ENCODE measurements around the gene INSM1. TPM values are rescaled to one million over a fixed set of nuclear protein-coding genes. Genes with fewer than 3 reads are reported as not detected.

Gene INSM1
- not detected for total RNA-seq
- long read RNA-seq = 0 reads

GRCh38 chr20:20367575-20368417 lies at the start of gene INSM1:
Gene INSM1 (plus strand): TSS chr20:20368104. CDS start chr20:20368268, 164 bp downstream.
- no peak for DNase-seq
- Histone ChIP-seq H3K4me3 (peak within 1 kb of the TSS; percentile 32), H3K27ac (no peak within 1 kb of the TSS), H3K4me1 (peaks cover 26% of the 10 kb centered on the region), H3K27me3 (ENCODE audit: low read depth) (peaks cover 84% of the 10 kb centered on the region), H3K9me3 (no peaks in the 10 kb centered on the region), H3K36me3 (no peaks in the 10 kb centered on the region)
- TF ChIP-seq CTCF (IDR thresholded peaks at IDR 0.05) = no peak
- intact Hi-C loops (cut with DNase I) = no loop called here
- no peak for ATAC-seq

GRCh38 chr20:20318365-20319161 lies 49.3 kb upstream of the INSM1 start:
- H3K27me3 ChIP-seq (ENCODE audit: low read depth) = no peaks in the 10 kb centered on the region
- H3K27ac ChIP-seq = peak overlapping the region; percentile 58
- DNase-seq (no peak), ATAC-seq (peak in 1 of 2 donors; percentile 72)
- peaks cover 6% of the 10 kb centered on the region for H3K9me3 ChIP-seq
- intact Hi-C loops (cut with DNase I) = no loop called here
- peaks cover 6% of the 10 kb centered on the region for H3K4me1 ChIP-seq
- no peak for TF ChIP-seq CTCF (IDR thresholded peaks at IDR 0.05)
- no peaks in the 10 kb centered on the region for H3K36me3 ChIP-seq
- no peak overlapping the region for H3K4me3 ChIP-seq

GRCh38 chr20:20321134-20321533 lies 46.8 kb upstream of the INSM1 start:
- ATAC-seq (no peak), DNase-seq (no peak)
- Histone ChIP-seq H3K4me3 (no peak overlapping the region), H3K4me1 (peaks cover 6% of the 10 kb centered on the region), H3K27ac (no peak overlapping the region), H3K9me3 (peaks cover 6% of the 10 kb centered on the region), H3K36me3 (no peaks in the 10 kb centered on the region), H3K27me3 (ENCODE audit: low read depth) (no peaks in the 10 kb centered on the region)
- intact Hi-C loops (cut with DNase I) = no loop called here
- no peak for TF ChIP-seq CTCF (IDR thresholded peaks at IDR 0.05)

- intact Hi-C loops (cut with DNase I) = no loop called here
- TF ChIP-seq CTCF (IDR thresholded peaks at IDR 0.05) = no peak
- peaks cover 6% of the 10 kb centered on the region for H3K9me3 ChIP-seq
Measured at GRCh38 chr20:20321917-20322316, 46.0 kb upstream of the INSM1 start.

GRCh38 chr20:20322912-20323311 lies 45.0 kb upstream of the INSM1 start:
- no peak overlapping the region for H3K27ac ChIP-seq
- no peak overlapping the region for H3K4me3 ChIP-seq
- intact Hi-C loops (cut with DNase I) = no loop called here
- no peak for TF ChIP-seq CTCF (IDR thresholded peaks at IDR 0.05)
- no peaks in the 10 kb centered on the region for H3K36me3 ChIP-seq
- no peak for DNase-seq
- no peak for ATAC-seq
- no peaks in the 10 kb centered on the region for H3K4me1 ChIP-seq
- peaks cover 6% of the 10 kb centered on the region for H3K9me3 ChIP-seq
- H3K27me3 ChIP-seq (ENCODE audit: low read depth) = no peaks in the 10 kb centered on the region

More at GRCh38 chr20:20321917-20322316, 46.0 kb upstream of the INSM1 start:
- Histone ChIP-seq H3K4me1 (peaks cover 6% of the 10 kb centered on the region), H3K27me3 (ENCODE audit: low read depth) (no peaks in the 10 kb centered on the region), H3K36me3 (no peaks in the 10 kb centered on the region), H3K27ac (no peak overlapping the region), H3K4me3 (no peak overlapping the region)
- no peak for ATAC-seq
- DNase-seq = no peak

Data from lower lobe of right lung (tissue), 2 donors.